SK-N-SH treated with all-trans-retinoic acid at 6 μM for 48 hours (cell line): ENCODE results near the gene DNASE1L2.

Experiments
- ATAC-seq: fragments of 200-7000 bp; cut with Tn5 transposase; 3 replicates; pipeline ENCODE4 v1.9.1; 2020; ENCODE audit warnings: mild to moderate bottlenecking, moderate library complexity
- ARNTL ChIP-seq: fragments of 450-650 bp; formaldehyde crosslinking; IDR thresholded peaks from 2 replicates; pipeline ENCODE4 v1.5.0; 2020; ENCODE audit warnings: low read depth, mild to moderate bottlenecking, moderate library complexity, borderline replicate concordance
- BACH2 ChIP-seq: fragments of 250-450 bp; sonication (Bioruptor Pico); IDR thresholded peaks from 2 replicates; pipeline ENCODE4 v1.9.0; 2021; ENCODE audit warnings: mild to moderate bottlenecking, borderline replicate concordance
- CSDC2 ChIP-seq: fragments of 250-450 bp; sonication (Bioruptor Pico); IDR thresholded peaks from 2 replicates; pipeline ENCODE4 v1.5.0; 2020; ENCODE audit warnings: mild to moderate bottlenecking, moderate library complexity
- ESRRG ChIP-seq: fragments of 250-450 bp; sonication (Bioruptor Pico); IDR thresholded peaks from 2 replicates; pipeline ENCODE4 v1.6.1; 2021; ENCODE audit warnings: mild to moderate bottlenecking
- GLIS3 ChIP-seq: fragments of 250-450 bp; sonication (Bioruptor Pico); IDR thresholded peaks from 2 replicates; pipeline ENCODE4 v1.5.0; 2020; ENCODE audit warnings: mild to moderate bottlenecking, moderate library complexity
- ISL1 ChIP-seq: fragments of 250-450 bp; sonication (Bioruptor Pico); IDR thresholded peaks from 2 replicates; pipeline ENCODE4 v2.1.2; 2022; ENCODE audit warnings: mild to moderate bottlenecking, moderate library complexity
- OSR1 ChIP-seq: fragments of 250-450 bp; sonication (Bioruptor Pico); IDR thresholded peaks from 2 replicates; pipeline ENCODE4 v1.8.0; 2022; ENCODE audit warnings: moderate library complexity, mild to moderate bottlenecking, inconsistent platforms
- PATZ1 ChIP-seq: fragments of 250-450 bp; sonication (Bioruptor Pico); IDR thresholded peaks from 2 replicates; pipeline ENCODE4 v1.8.0; 2020; ENCODE audit warnings: mild to moderate bottlenecking, moderate library complexity, borderline replicate concordance
- PPARA ChIP-seq: fragments of 250-450 bp; sonication (Bioruptor Pico); IDR thresholded peaks from 2 replicates; pipeline ENCODE4 v1.5.0; 2020; ENCODE audit warnings: mild to moderate bottlenecking, borderline replicate concordance
- SNAI2 ChIP-seq: fragments of 250-450 bp; sonication (Bioruptor Pico); IDR thresholded peaks from 2 replicates; pipeline ENCODE4 v1.5.0; 2020; ENCODE audit warnings: mild to moderate bottlenecking, moderate library complexity
- TCF4 ChIP-seq: fragments of 250-450 bp; sonication (Bioruptor Pico); IDR thresholded peaks from 2 replicates; pipeline ENCODE4 v1.8.0; 2021; ENCODE audit warnings: mild to moderate bottlenecking, moderate library complexity, borderline replicate concordance
- TOX ChIP-seq: fragments of 250-450 bp; sonication (Bioruptor Pico); IDR thresholded peaks from 2 replicates; pipeline ENCODE4 v1.8.0; 2021; ENCODE audit warnings: mild to moderate bottlenecking, moderate library complexity, borderline replicate concordance
- ZC3H10 ChIP-seq: fragments of 250-450 bp; sonication (Bioruptor Pico); IDR thresholded peaks from 2 replicates; pipeline ENCODE4 v1.5.1; 2021; ENCODE audit warnings: mild to moderate bottlenecking, moderate library complexity
- ZFP3 ChIP-seq: fragments of 250-450 bp; sonication (Bioruptor Pico); IDR thresholded peaks from 2 replicates; pipeline ENCODE4 v1.5.0; 2020; ENCODE audit warnings: mild to moderate bottlenecking, moderate library complexity
- ZFP30 ChIP-seq: fragments of 450-650 bp; formaldehyde crosslinking; IDR thresholded peaks from 2 replicates; pipeline ENCODE4 v1.5.0; 2022; ENCODE audit warnings: mild to moderate bottlenecking, moderate library complexity
- ZNF565 ChIP-seq: fragments of 450-650 bp; formaldehyde crosslinking; conservative IDR thresholded peaks from 2 replicates; pipeline ENCODE4 v1.5.0; 2020; ENCODE audit warnings: low read depth, mild to moderate bottlenecking, moderate library complexity
- ZNF70 ChIP-seq: fragments of 450-650 bp; formaldehyde crosslinking; IDR thresholded peaks from 2 replicates; pipeline ENCODE4 v1.5.0; 2020; ENCODE audit warnings: mild to moderate bottlenecking, moderate library complexity
- ZNF8 ChIP-seq: fragments of 450-650 bp; formaldehyde crosslinking; IDR thresholded peaks from 2 replicates; pipeline ENCODE4 v1.5.0; 2020; ENCODE audit warnings: mild to moderate bottlenecking, moderate library complexity
- TF ChIP-seq, protein P1 (sequence below): fragments of 250-450 bp; sonication (Bioruptor Pico); IDR thresholded peaks from 2 replicates; pipeline ENCODE4 v1.5.1; 2021; ENCODE audit warnings: mild to moderate bottlenecking, moderate library complexity
- TF ChIP-seq, protein P2 (sequence below): fragments of 250-450 bp; sonication (Bioruptor Pico); IDR thresholded peaks from 2 replicates; pipeline ENCODE4 v1.5.1; 2020; ENCODE audit warnings: low read depth, mild to moderate bottlenecking, moderate library complexity
- TF ChIP-seq, protein P3 (sequence below): fragments of 250-450 bp; sonication (Bioruptor Pico); IDR thresholded peaks from 2 replicates; pipeline ENCODE4 v1.5.0; 2020; ENCODE audit warnings: mild to moderate bottlenecking, moderate library complexity
- TF ChIP-seq, protein P4 (sequence below): fragments of 250-450 bp; sonication (Bioruptor Pico); IDR thresholded peaks from 2 replicates; pipeline ENCODE4 v1.8.0; 2021; ENCODE audit warnings: low read depth, mild to moderate bottlenecking, moderate library complexity, borderline replicate concordance

Gene DNASE1L2

DNA sequence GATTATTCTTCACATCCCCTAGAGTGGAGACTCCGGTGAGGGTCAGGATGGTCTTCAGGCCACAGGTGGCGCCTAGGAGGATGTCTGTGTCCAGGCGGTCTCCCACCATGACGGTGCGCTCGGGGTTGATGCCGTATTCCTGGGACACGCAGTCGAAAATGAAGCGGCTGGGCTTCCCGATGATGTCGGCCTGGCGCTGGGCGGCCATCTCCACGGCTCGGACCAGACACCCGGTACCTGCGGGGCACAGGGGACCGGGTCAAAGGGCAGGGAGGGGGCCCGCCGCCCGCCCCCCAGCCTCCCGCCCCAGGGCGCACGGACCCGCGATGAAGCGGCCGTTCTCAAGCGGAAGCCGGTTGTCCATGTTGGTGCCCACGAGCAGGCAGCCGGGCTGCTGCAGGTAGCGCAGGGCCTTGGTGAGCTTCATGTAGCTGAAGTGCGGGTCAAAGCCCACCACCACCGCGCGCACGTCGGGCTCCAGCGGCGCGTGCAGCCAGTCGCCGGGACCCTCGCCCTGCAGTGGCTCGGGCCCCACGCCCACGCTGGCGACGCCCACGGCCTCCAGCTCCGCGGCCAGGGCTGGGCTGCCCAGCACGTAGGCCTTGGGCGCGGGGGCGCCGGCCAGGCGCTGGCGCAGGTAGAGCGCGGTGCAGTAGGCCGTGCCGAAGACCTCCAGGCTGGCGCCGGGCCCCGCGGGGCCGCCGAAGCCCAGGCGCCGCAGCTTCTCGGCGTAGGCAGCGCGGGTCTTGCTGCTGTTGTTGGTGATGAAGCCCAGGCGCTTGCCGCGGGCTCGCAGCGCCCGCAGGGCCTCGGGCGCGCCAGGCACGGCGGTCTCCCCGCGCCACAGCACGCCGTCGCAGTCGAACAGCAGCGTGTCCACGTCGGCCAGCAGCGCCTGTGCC is 22.2 kb upstream of the DNASE1L2 start:
- TF ChIP-seq CSDC2 (CRISPR knock-in tag) = no peak
- TF ChIP-seq, all 23 proteins: peak for 0
- no peak for ATAC-seq

- ATAC-seq = peak; percentile 78; the same call in 2 of the 3 replicates
- TF ChIP-seq GLIS3 = 0 out of 2 replicates have a peak, but pooled peaks have one; percentile 33
- TF ChIP-seq ARNTL (CRISPR knock-in tag) = peak; percentile 94; the same call in 1 of the 2 replicates
- peak; percentile 98 for TF ChIP-seq ZNF565 (CRISPR knock-in tag)
- TF ChIP-seq OSR1 (CRISPR knock-in tag) = no peak
- TF ChIP-seq ZNF8 (CRISPR knock-in tag) = no peak
- no peak; the same call in 1 of the 2 replicates for TF ChIP-seq PPARA (CRISPR knock-in tag)
- TF ChIP-seq PATZ1 (CRISPR knock-in tag) = no peak
- TF ChIP-seq, protein P1, sequence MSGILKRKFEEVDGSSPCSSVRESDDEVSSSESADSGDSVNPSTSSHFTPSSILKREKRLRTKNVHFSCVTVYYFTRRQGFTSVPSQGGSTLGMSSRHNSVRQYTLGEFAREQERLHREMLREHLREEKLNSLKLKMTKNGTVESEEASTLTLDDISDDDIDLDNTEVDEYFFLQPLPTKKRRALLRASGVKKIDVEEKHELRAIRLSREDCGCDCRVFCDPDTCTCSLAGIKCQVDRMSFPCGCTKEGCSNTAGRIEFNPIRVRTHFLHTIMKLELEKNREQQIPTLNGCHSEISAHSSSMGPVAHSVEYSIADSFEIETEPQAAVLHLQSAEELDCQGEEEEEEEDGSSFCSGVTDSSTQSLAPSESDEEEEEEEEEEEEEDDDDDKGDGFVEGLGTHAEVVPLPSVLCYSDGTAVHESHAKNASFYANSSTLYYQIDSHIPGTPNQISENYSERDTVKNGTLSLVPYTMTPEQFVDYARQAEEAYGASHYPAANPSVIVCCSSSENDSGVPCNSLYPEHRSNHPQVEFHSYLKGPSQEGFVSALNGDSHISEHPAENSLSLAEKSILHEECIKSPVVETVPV = no peak
- TF ChIP-seq ESRRG (CRISPR knock-in tag) = no peak
- no peak for TF ChIP-seq TOX (CRISPR knock-in tag)
- peak; percentile 85 for TF ChIP-seq ZFP3
- peak; percentile 99 for TF ChIP-seq SNAI2 (CRISPR knock-in tag)
- TF ChIP-seq BACH2 = peak; percentile 98
- TF ChIP-seq ZFP30 (CRISPR knock-in tag) = peak; percentile 80; the same call in 1 of the 2 replicates
- TF ChIP-seq, protein P2, sequence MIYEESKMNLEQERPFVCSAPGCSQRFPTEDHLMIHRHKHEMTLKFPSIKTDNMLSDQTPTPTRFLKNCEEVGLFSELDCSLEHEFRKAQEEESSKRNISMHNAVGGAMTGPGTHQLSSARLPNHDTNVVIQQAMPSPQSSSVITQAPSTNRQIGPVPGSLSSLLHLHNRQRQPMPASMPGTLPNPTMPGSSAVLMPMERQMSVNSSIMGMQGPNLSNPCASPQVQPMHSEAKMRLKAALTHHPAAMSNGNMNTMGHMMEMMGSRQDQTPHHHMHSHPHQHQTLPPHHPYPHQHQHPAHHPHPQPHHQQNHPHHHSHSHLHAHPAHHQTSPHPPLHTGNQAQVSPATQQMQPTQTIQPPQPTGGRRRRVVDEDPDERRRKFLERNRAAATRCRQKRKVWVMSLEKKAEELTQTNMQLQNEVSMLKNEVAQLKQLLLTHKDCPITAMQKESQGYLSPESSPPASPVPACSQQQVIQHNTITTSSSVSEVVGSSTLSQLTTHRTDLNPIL = no peak
- TF ChIP-seq ZC3H10 (CRISPR knock-in tag) = no peak
- TF ChIP-seq TCF4 (CRISPR knock-in tag) = no peak
- TF ChIP-seq ZNF70 (CRISPR knock-in tag) = no peak; the same call in none of the 2 replicates
- TF ChIP-seq, protein P3, sequence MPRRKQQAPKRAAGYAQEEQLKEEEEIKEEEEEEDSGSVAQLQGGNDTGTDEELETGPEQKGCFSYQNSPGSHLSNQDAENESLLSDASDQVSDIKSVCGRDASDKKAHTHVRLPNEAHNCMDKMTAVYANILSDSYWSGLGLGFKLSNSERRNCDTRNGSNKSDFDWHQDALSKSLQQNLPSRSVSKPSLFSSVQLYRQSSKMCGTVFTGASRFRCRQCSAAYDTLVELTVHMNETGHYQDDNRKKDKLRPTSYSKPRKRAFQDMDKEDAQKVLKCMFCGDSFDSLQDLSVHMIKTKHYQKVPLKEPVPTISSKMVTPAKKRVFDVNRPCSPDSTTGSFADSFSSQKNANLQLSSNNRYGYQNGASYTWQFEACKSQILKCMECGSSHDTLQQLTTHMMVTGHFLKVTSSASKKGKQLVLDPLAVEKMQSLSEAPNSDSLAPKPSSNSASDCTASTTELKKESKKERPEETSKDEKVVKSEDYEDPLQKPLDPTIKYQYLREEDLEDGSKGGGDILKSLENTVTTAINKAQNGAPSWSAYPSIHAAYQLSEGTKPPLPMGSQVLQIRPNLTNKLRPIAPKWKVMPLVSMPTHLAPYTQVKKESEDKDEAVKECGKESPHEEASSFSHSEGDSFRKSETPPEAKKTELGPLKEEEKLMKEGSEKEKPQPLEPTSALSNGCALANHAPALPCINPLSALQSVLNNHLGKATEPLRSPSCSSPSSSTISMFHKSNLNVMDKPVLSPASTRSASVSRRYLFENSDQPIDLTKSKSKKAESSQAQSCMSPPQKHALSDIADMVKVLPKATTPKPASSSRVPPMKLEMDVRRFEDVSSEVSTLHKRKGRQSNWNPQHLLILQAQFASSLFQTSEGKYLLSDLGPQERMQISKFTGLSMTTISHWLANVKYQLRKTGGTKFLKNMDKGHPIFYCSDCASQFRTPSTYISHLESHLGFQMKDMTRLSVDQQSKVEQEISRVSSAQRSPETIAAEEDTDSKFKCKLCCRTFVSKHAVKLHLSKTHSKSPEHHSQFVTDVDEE (CRISPR knock-in tag) = peak; percentile 100
- TF ChIP-seq CSDC2 (CRISPR knock-in tag) = peak; percentile 99
- TF ChIP-seq ISL1 = no peak
Observed at GRCh38 chr16:2214719-2214968, 21.6 kb upstream of the DNASE1L2 start, which contains the start of gene PGP. Gene PGP, minus strand, starts transcription at chr16:2214840. Its CDS starts 63 bp downstream, at chr16:2214777.

DNA sequence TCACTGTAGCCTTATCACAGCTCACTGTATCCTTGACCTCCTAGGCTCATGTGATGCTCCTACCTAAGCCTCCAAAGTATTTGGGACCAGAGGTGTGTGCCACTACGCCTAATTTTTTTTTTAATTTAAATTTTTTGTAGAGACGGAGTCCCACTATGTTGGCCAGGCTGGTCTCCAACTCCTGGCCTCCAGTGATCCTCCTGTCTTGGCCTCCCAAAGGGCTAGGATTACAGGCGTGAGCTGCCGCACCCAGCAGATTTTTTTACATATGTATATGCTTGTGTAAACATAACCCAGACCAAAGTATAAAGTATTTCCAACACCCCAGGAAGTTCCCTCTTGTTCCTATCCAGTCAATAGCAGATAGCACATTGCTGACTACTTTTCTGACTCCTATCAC is 19.9 kb upstream of the DNASE1L2 start:
- no peak for ATAC-seq
- TF ChIP-seq ISL1 (no peak), BACH2 (no peak), ZFP30 (CRISPR knock-in tag) (no peak), TCF4 (CRISPR knock-in tag) (no peak), PATZ1 (CRISPR knock-in tag) (no peak), ZNF8 (CRISPR knock-in tag) (no peak), SNAI2 (CRISPR knock-in tag) (no peak), ARNTL (CRISPR knock-in tag) (no peak), GLIS3 (no peak), ZNF565 (CRISPR knock-in tag) (no peak), CSDC2 (CRISPR knock-in tag) (no peak), PPARA (CRISPR knock-in tag) (no peak), OSR1 (CRISPR knock-in tag) (no peak), TOX (CRISPR knock-in tag) (no peak)
- TF ChIP-seq, protein P4, sequence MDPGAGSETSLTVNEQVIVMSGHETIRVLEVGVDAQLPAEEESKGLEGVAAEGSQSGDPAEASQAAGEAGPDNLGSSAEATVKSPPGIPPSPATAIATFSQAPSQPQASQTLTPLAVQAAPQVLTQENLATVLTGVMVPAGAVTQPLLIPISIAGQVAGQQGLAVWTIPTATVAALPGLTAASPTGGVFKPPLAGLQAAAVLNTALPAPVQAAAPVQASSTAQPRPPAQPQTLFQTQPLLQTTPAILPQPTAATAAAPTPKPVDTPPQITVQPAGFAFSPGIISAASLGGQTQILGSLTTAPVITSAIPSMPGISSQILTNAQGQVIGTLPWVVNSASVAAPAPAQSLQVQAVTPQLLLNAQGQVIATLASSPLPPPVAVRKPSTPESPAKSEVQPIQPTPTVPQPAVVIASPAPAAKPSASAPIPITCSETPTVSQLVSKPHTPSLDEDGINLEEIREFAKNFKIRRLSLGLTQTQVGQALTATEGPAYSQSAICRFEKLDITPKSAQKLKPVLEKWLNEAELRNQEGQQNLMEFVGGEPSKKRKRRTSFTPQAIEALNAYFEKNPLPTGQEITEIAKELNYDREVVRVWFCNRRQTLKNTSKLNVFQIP (CRISPR knock-in tag) = no peak
- TF ChIP-seq, protein P2 = no peak
